ENCODE measurements around the gene KRTAP24-1.

KRTAP24-1 gene

DNA sequence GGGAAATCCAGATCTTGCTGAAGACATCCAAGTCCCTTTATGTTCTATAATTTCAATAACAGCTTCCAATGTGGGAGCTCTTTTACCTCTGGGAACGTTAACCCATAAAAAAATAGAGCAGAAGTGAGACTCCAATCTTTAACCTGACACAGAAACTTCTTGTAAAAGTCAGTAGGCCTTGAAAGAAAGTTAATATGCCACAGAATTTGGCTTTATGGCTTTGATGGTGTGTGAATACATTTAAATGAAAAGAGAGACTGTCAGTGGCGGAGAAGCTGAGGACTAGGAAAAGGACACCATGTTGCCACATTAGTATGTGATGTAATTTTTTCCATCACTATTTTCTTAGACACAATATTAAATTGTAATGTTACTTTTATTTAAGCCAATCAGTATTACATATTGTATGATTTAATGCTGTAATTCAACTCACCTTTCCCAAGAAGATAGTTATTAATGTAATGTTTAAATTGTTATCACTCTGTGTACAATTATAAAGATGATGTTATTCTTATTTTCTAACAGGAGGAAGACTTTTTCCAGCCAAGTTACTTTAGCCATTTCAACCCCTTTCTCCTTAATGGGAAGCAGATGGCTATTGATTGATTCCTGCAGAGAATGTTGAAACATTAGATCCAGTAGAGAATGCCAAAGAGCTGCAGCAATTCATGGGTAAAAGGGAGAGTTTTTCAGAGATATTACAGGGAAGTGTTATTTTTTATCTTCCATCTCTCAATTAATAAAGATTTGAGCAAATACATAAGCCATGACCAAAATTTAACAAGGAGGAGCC lies 49.3 kb downstream of the KRTAP24-1 start:
- DNase-seq: no peak

GRCh38 chr21:30232011-30232410 lies 50.7 kb downstream of the KRTAP24-1 start:
- DNase-seq: no peak

Measured in NCI-H345 (cell line).